MM.1S (cell line): ENCODE measurements around the gene RBSN.

ENCODE experiments used
- EZH2 ChIP-seq: fragments of 300-600 bp; sonication (generic); optimal IDR thresholded peaks from 2 replicates; pipeline ENCODE3; 2017; ENCODE audit warnings: low read depth, mild to moderate bottlenecking, antibody characterized with exemption, low read length, mixed read lengths
- TF ChIP-seq, protein P1 (sequence below): fragments of 300-600 bp; sonication (generic); IDR thresholded peaks from 2 replicates; pipeline ENCODE4 v1.5.1; 2016; ENCODE audit warnings: antibody characterized with exemption, low read length, mixed read lengths

DNA sequence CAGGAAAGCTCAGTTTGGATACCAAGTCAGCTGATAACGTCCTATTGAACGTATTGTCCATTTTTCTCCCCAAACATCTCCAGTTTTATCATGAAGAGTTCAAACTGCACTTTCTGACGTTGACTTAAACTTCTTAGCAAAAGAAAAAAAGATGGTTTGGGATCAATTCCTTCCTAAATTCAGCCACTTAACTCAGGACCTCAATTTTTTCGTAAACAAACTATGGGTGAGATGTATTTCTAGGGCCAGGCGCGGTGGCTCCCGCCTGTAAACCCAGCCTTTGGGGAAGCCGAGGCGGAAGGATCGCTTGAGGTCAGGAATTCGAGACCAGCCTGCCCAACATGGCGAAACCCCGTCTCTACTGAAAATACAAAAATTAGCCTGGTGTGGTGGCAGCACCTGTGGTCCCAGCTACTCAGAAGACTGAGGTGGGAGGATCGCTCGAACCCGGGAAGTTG, 33.4 kb downstream of the RBSN start:
- TF ChIP-seq, protein P1, sequence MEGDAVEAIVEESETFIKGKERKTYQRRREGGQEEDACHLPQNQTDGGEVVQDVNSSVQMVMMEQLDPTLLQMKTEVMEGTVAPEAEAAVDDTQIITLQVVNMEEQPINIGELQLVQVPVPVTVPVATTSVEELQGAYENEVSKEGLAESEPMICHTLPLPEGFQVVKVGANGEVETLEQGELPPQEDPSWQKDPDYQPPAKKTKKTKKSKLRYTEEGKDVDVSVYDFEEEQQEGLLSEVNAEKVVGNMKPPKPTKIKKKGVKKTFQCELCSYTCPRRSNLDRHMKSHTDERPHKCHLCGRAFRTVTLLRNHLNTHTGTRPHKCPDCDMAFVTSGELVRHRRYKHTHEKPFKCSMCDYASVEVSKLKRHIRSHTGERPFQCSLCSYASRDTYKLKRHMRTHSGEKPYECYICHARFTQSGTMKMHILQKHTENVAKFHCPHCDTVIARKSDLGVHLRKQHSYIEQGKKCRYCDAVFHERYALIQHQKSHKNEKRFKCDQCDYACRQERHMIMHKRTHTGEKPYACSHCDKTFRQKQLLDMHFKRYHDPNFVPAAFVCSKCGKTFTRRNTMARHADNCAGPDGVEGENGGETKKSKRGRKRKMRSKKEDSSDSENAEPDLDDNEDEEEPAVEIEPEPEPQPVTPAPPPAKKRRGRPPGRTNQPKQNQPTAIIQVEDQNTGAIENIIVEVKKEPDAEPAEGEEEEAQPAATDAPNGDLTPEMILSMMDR: no peak
- no peak for TF ChIP-seq EZH2
